Head of caudate nucleus (tissue), 42 donors: Measurements from ENCODE around the gene KLHL2.
"Not testable (repeated sequence)": the region's sequence is repeated elsewhere in the genome, so short reads cannot be mapped to it uniquely, and the experiment has no call there.

Source experiments
- DNase-seq, 42 donors: peaks; one replicate each; pipeline versions ENCODE4 v3.0.0 to v3.0.0-alpha.2; 2020 to 2021; ENCODE audit warnings: mixed read lengths in 7 of 42
- intact Hi-C: fragments of 100-400 bp; cut with DNase I; formaldehyde crosslinking; loops from one replicate; pipeline ENCODE4 v1.15.0; 2022

Gene KLHL2

GRCh38 chr4:165207431-165208220 lies at the start of gene KLHL2:
TSS of gene KLHL2 (plus strand) at chr4:165207561. CDS start at chr4:165207877, 316 bp downstream.
- peak; percentile 39 to 92 (median 82) for DNase-seq
- intact Hi-C loops, result loop anchor here (2.0 to 10.0 kb wide), 3 partner anchors 73 to 257 kb away; partner anchors contain the start of gene MSMO1

- intact Hi-C loops, result no loop called here
- DNase-seq, result no peak
Observed at GRCh38 chr4:165158762-165159161, 48.6 kb upstream of the KLHL2 start.

GRCh38 chr4:165164257-165164656 lies 43.1 kb upstream of the KLHL2 start:
- intact Hi-C loops, result no loop called here

GRCh38 chr4:165166872-165167271 lies 40.5 kb upstream of the KLHL2 start:
- intact Hi-C loops, DNase-seq: not testable (repeated sequence)

More at GRCh38 chr4:165164257-165164656, 43.1 kb upstream of the KLHL2 start:
- no peak for DNase-seq

- intact Hi-C loops, result no loop called here
- DNase-seq, result no peak
Observed at GRCh38 chr4:165167650-165168049, 39.7 kb upstream of the KLHL2 start.

GRCh38 chr4:165170819-165171218 lies 36.5 kb upstream of the KLHL2 start:
- no peak for DNase-seq
- intact Hi-C loops, result no loop called here

- intact Hi-C loops, result not testable (repeated sequence)
Observed at GRCh38 chr4:165175470-165175869, 31.9 kb upstream of the KLHL2 start.

GRCh38 chr4:165175879-165176278 lies 31.5 kb upstream of the KLHL2 start:
- peak in 6 of 42 donors; percentile 8 to 46 (median 23) for DNase-seq
- intact Hi-C loops, result no loop called here

More at GRCh38 chr4:165175470-165175869, 31.9 kb upstream of the KLHL2 start:
- not testable (repeated sequence) for DNase-seq

GRCh38 chr4:165177725-165178666 lies 29.4 kb upstream of the KLHL2 start:
- intact Hi-C loops, result no loop called here

GRCh38 chr4:165184220-165184619 lies 23.1 kb upstream of the KLHL2 start:
- no peak for DNase-seq
- intact Hi-C loops, result no loop called here

More at GRCh38 chr4:165177725-165178666, 29.4 kb upstream of the KLHL2 start:
- no peak for DNase-seq

- intact Hi-C loops, DNase-seq: not testable (repeated sequence)
Observed at GRCh38 chr4:165184998-165185397, 22.4 kb upstream of the KLHL2 start.

GRCh38 chr4:165185448-165185847 lies 21.9 kb upstream of the KLHL2 start:
- intact Hi-C loops, result no loop called here
- DNase-seq, result no peak

GRCh38 chr4:165190591-165191347 lies 16.6 kb upstream of the KLHL2 start:
- intact Hi-C loops, result no loop called here
- no peak for DNase-seq

GRCh38 chr4:165191348-165191656 lies 16.1 kb upstream of the KLHL2 start:
- DNase-seq, result no peak
- intact Hi-C loops, result no loop called here

GRCh38 chr4:165191814-165192499 lies 15.4 kb upstream of the KLHL2 start:
- peak in 15 of 42 donors; percentile 9 to 75 (median 45) for DNase-seq
- intact Hi-C loops, result no loop called here

GRCh38 chr4:165192500-165192898 lies 14.9 kb upstream of the KLHL2 start:
- intact Hi-C loops, result no loop called here

GRCh38 chr4:165192956-165193355 lies 14.4 kb upstream of the KLHL2 start:
- intact Hi-C loops, result no loop called here
- DNase-seq, result no peak

More at GRCh38 chr4:165192500-165192898, 14.9 kb upstream of the KLHL2 start:
- peak in 18 of 42 donors; percentile 12 to 63 (median 36) for DNase-seq

GRCh38 chr4:165194368-165194767 lies 13.0 kb upstream of the KLHL2 start:
- intact Hi-C loops, result no loop called here
- peak in 4 of 42 donors; percentile 14 to 63 (median 38) for DNase-seq
